HepG2 (cell line): ENCODE results near the gene PCDHB1. TPM values are rescaled to one million over a fixed set of nuclear protein-coding genes. Genes with fewer than 3 reads are reported as not detected.

Experiments
- ARID4A ChIP-seq: sonication (generic); formaldehyde crosslinking; IDR thresholded peaks from 2 replicates; pipeline ENCODE4 v1.5.0; 2020; ENCODE audit warnings: mild to moderate bottlenecking, missing genetic modification reagents, borderline replicate concordance
- ATF2 ChIP-seq: sonication (generic); formaldehyde crosslinking; IDR thresholded peaks from 2 replicates; pipeline ENCODE4 v1.4.0; 2020; ENCODE audit warnings: missing genetic modification reagents
- ETS1 ChIP-seq: sonication (generic); formaldehyde crosslinking; IDR thresholded peaks from 2 replicates; pipeline ENCODE4 v1.4.0; 2020; ENCODE audit warnings: missing genetic modification reagents
- KAT8 ChIP-seq: IDR thresholded peaks from 2 replicates; pipeline ENCODE4 v1.6.1; 2016; ENCODE audit warnings: missing genetic modification reagents, missing compliant biosample characterization
- NKX3-1 ChIP-seq: sonication (generic); formaldehyde crosslinking; IDR thresholded peaks from 2 replicates; pipeline ENCODE4 v1.5.0; 2020; ENCODE audit warnings: missing genetic modification reagents
- NR2F6 ChIP-seq, 2 experiments: IDR thresholded peaks; 2 replicates each; pipeline ENCODE4 v1.6.1; 2016; ENCODE audit warnings: antibody characterized with exemption in 1 of 2, mild to moderate bottlenecking in 1 of 2
- POGZ ChIP-seq: sonication (generic); formaldehyde crosslinking; IDR thresholded peaks from 2 replicates; pipeline ENCODE4 v1.4.0; 2020; ENCODE audit warnings: mild to moderate bottlenecking, missing genetic modification reagents
- SOX5 ChIP-seq: IDR thresholded peaks from 2 replicates; pipeline ENCODE4 v1.6.1; 2016; ENCODE audit warnings: borderline replicate concordance
- SP1 ChIP-seq, 2 experiments: fragments of 450-650 bp in 1 of 2; sonication (generic) in 1 of 2; formaldehyde crosslinking in 1 of 2; IDR thresholded peaks; 2 replicates each; pipeline versions ENCODE4 v1.4.0 to v1.6.1; 2016 to 2020; ENCODE audit warnings: missing genetic modification reagents in 1 of 2
- TAF1 ChIP-seq: sonication (generic); formaldehyde crosslinking; IDR thresholded peaks from 2 replicates; pipeline ENCODE4 v1.4.0; 2020; ENCODE audit warnings: missing genetic modification reagents
- TEAD3 ChIP-seq: optimal IDR thresholded peaks from 2 replicates; pipeline ENCODE3; 2016; ENCODE audit warnings: borderline replicate concordance
- THYN1 ChIP-seq: sonication (generic); formaldehyde crosslinking; IDR thresholded peaks from 2 replicates; pipeline ENCODE4 v1.8.1; 2023; ENCODE audit warnings: low read depth, mild to moderate bottlenecking, moderate library complexity, missing genetic modification reagents, borderline replicate concordance
- YY1 ChIP-seq: IDR thresholded peaks from 2 replicates; pipeline ENCODE4 v1.6.1; 2011; ENCODE audit warnings: low read length, low read depth, moderate library complexity, mild to moderate bottlenecking; ENCODE audit not compliant: insufficient read depth, insufficient replicate concordance
- ZNF224 ChIP-seq: sonication (generic); formaldehyde crosslinking; IDR thresholded peaks from 2 replicates; pipeline ENCODE4 v1.5.0; 2020; ENCODE audit warnings: mild to moderate bottlenecking, missing genetic modification reagents
- ZNF460 ChIP-seq: sonication (generic); formaldehyde crosslinking; IDR thresholded peaks from 2 replicates; pipeline ENCODE4 v1.5.1; 2020; ENCODE audit warnings: missing genetic modification reagents, mild to moderate bottlenecking, borderline replicate concordance
- ZNF567 ChIP-seq: sonication (generic); formaldehyde crosslinking; IDR thresholded peaks from 2 replicates; pipeline ENCODE4 v1.8.1; 2023; ENCODE audit warnings: mild to moderate bottlenecking, missing genetic modification reagents, borderline replicate concordance
- ZNF784 ChIP-seq: sonication (generic); formaldehyde crosslinking; IDR thresholded peaks from 2 replicates; pipeline ENCODE4 v1.5.1; 2020; ENCODE audit warnings: missing genetic modification reagents, mild to moderate bottlenecking, borderline replicate concordance
- ZNF792 ChIP-seq: IDR thresholded peaks from 2 replicates; pipeline ENCODE4 v1.6.1; 2016
- ZSCAN22 ChIP-seq: sonication (generic); formaldehyde crosslinking; IDR thresholded peaks from 2 replicates; pipeline ENCODE4 v1.4.0; 2020; ENCODE audit warnings: mild to moderate bottlenecking, missing genetic modification reagents
- polyA plus RNA-seq, 8 experiments: library from polyadenylated mRNA; depleted of rRNA in 3 of 8; stranded (reverse) in 7 of 8; unstranded in 1 of 8; fragments of >200 nt; fragmentation: Illumina TruSeq in 4 of 8; extraction: Trizol in 4 of 8; gene quantifications; 2 replicates each; pipeline versions ENCODE4 v1.2.1 to v1.2.3, GENCODE V29; 2011 to 2016; ENCODE audit warnings: low read depth in 4 of 8, missing spikeins in 1 of 8, mixed read lengths in 1 of 8; ENCODE audit not compliant: insufficient read depth in 1 of 8
- total RNA-seq, 5 experiments: library from RNA; depleted of rRNA; stranded (reverse); fragments of >200 nt; fragmentation: Illumina TruSeq; extraction: Trizol; gene quantifications; 2 replicates each; pipeline ENCODE4 v1.2.3, GENCODE V29; 2016; ENCODE audit warnings: low read depth in 1 of 5

Gene PCDHB1
- total and polyA plus RNA-seq, 2 of the 13 experiments (the other 11 are each of a cell fraction or from before 2014, with no cell fraction given) = not detected

GRCh38 chr5:141084487-141084989 is 33.4 kb downstream of the PCDHB1 start (continued):
- no peak for TF ChIP-seq ARID4A
- TF ChIP-seq TEAD3 (CRISPR knock-in tag) = no peak
- peak; percentile 75; the same call in 1 of the 2 replicates for TF ChIP-seq KAT8 (CRISPR knock-in tag)
- no peak for TF ChIP-seq SP1 (IDR thresholded peaks at IDR 0.05)
- TF ChIP-seq SP1 (CRISPR knock-in tag; IDR thresholded peaks at IDR 0.05) = no peak
- no peak for TF ChIP-seq NR2F6 (IDR thresholded peaks at IDR 0.05)
- TF ChIP-seq NR2F6 (CRISPR knock-in tag; IDR thresholded peaks at IDR 0.05) = no peak
- no peak for TF ChIP-seq ATF2
- no peak for TF ChIP-seq ZSCAN22
- peak; percentile 83 for TF ChIP-seq YY1
- TF ChIP-seq NKX3-1 (CRISPR knock-in tag) = no peak
- TF ChIP-seq ZNF460 = no peak
- no peak for TF ChIP-seq ZNF792 (CRISPR knock-in tag)
- no peak for TF ChIP-seq ETS1 (CRISPR knock-in tag)
- TF ChIP-seq POGZ (CRISPR knock-in tag) = peak; percentile 43; the same call in 1 of the 2 replicates
- no peak for TF ChIP-seq ZNF567
- TF ChIP-seq THYN1 (CRISPR knock-in tag) = no peak
- 0 out of 2 replicates have a peak, but pooled peaks have one; percentile 13 for TF ChIP-seq SOX5
- TF ChIP-seq ZNF224 (CRISPR knock-in tag) = no peak
- no peak for TF ChIP-seq ZNF784
- peak; percentile 19; the same call in 1 of the 2 replicates for TF ChIP-seq TAF1 (CRISPR knock-in tag)
